Inferior parietal cortex (tissue), 1 donor: Measurements from ENCODE around the gene COL1A1.

Source experiments
- DNase-seq: peaks from one replicate; pipeline ENCODE4 v3.0.0-alpha.2; 2016; ENCODE audit errors: extremely low spot score

Gene COL1A1

GRCh38 chr17:50186661-50187393 lies 14.6 kb downstream of the COL1A1 start:
- no peak for DNase-seq

GRCh38 chr17:50185631-50186471 lies 15.6 kb downstream of the COL1A1 start:
- DNase-seq, result no peak

GRCh38 chr17:50184611-50185398 lies 16.6 kb downstream of the COL1A1 start:
- DNase-seq, result peak; percentile 13

- no peak for DNase-seq
Measured at GRCh38 chr17:50184064-50184463, 17.4 kb downstream of the COL1A1 start.

- no peak for DNase-seq
Measured at GRCh38 chr17:50183421-50183994, 17.9 kb downstream of the COL1A1 start.

- DNase-seq, result no peak
Measured at GRCh38 chr17:50182783-50183420, 18.5 kb downstream of the COL1A1 start.

GRCh38 chr17:50181591-50182560 lies 19.6 kb downstream of the COL1A1 start:
- no peak for DNase-seq

- no peak for DNase-seq
Measured at GRCh38 chr17:50181144-50181543, 20.3 kb downstream of the COL1A1 start.

GRCh38 chr17:50180620-50181019 lies 20.8 kb downstream of the COL1A1 start:
- DNase-seq, result no peak

- no peak for DNase-seq
Measured at GRCh38 chr17:50180111-50180510, 21.3 kb downstream of the COL1A1 start.

- DNase-seq, result no peak
Measured at GRCh38 chr17:50177983-50178834, 23.2 kb downstream of the COL1A1 start.

GRCh38 chr17:50177476-50177875 lies 24.0 kb downstream of the COL1A1 start:
- DNase-seq, result no peak

- no peak for DNase-seq
Measured at GRCh38 chr17:50176559-50177357, 24.7 kb downstream of the COL1A1 start.

- no peak for DNase-seq
Measured at GRCh38 chr17:50175035-50175807, 26.2 kb downstream of the COL1A1 start.

GRCh38 chr17:50174444-50174843 lies 27.0 kb downstream of the COL1A1 start:
- no peak for DNase-seq

GRCh38 chr17:50173335-50173941 lies 28.0 kb downstream of the COL1A1 start:
- DNase-seq, result no peak

- no peak for DNase-seq
Measured at GRCh38 chr17:50172936-50173334, 28.5 kb downstream of the COL1A1 start.
